H1 (cell line): ENCODE measurements around the gene SHROOM4. TPM values are rescaled to one million over a fixed set of nuclear protein-coding genes. Genes with fewer than 3 reads are reported as not detected.

Experiments
- CEBPB ChIP-seq: IDR thresholded peaks from 2 replicates; pipeline ENCODE4 v1.6.1; 2012; ENCODE audit warnings: low read depth, low read length
- CREB1 ChIP-seq: IDR thresholded peaks from 2 replicates; pipeline ENCODE4 v1.6.1; 2012; ENCODE audit warnings: inconsistent platforms
- GABPA ChIP-seq: IDR thresholded peaks from 2 replicates; pipeline ENCODE4 v1.6.1; 2011; ENCODE audit warnings: mild to moderate bottlenecking, low read length, moderate library complexity, borderline replicate concordance; ENCODE audit not compliant: insufficient read depth
- HDAC6 ChIP-seq: IDR thresholded peaks from one replicate; pipeline ENCODE4 v1.7.1; 2012; ENCODE audit warnings: low read depth, mild to moderate bottlenecking, inconsistent platforms, low read length, moderate library complexity
- SIRT6 ChIP-seq: IDR thresholded peaks from one replicate; pipeline ENCODE4 v1.7.1; 2012; ENCODE audit warnings: low read length, inconsistent platforms
- SRF ChIP-seq: IDR thresholded peaks from 2 replicates; pipeline ENCODE4 v1.6.1; 2011; ENCODE audit warnings: mild to moderate bottlenecking, low read depth, low read length, moderate library complexity
- TCF12 ChIP-seq: IDR thresholded peaks from 2 replicates; pipeline ENCODE4 v1.6.1; 2011; ENCODE audit warnings: low read depth, mild to moderate bottlenecking, low read length
- TEAD4 ChIP-seq: IDR thresholded peaks from 2 replicates; pipeline ENCODE4 v1.6.1; 2012; ENCODE audit warnings: low read depth, low read length, inconsistent platforms, mixed read lengths
- ZNF274 ChIP-seq: IDR thresholded peaks from 2 replicates; pipeline ENCODE4 v1.7.0; 2012; ENCODE audit warnings: low read length, borderline replicate concordance; ENCODE audit errors: extremely low read depth
- polyA plus RNA-seq, 7 experiments: library from polyadenylated mRNA; depleted of rRNA in 3 of 7; stranded (reverse) in 5 of 7; unstranded in 2 of 7; fragments of >200 nt in 5 of 7; fragments of 200-250 nt in 2 of 7; gene quantifications; 1 replicate in 5 of 7; 2 replicates in 1 of 7; 4 replicates in 1 of 7; pipeline versions ENCODE4 v1.2.1 to v1.2.3, GENCODE V29; 2011 to 2013; ENCODE audit warnings: missing spikeins in 2 of 7, mixed read lengths in 2 of 7
- total RNA-seq: library from RNA; stranded (reverse); fragmentation: NEBNext Ultra II Directional; extraction: Animal tissue kit (Norgen Biotek cat#: 25700); gene quantifications from 2 replicates; pipeline ENCODE4 v1.2.1, GENCODE V29; 2021
- TF ChIP-seq, protein P1 (sequence below): fragments of 300-600 bp; sonication (generic); IDR thresholded peaks from 2 replicates; pipeline ENCODE4 v1.7.1; 2012; ENCODE audit warnings: low read length, moderate library complexity, mild to moderate bottlenecking, inconsistent platforms; ENCODE audit not compliant: insufficient replicate concordance
- TF ChIP-seq, protein P2 (sequence below): IDR thresholded peaks from 2 replicates; pipeline ENCODE4 v1.6.1; 2012; ENCODE audit warnings: inconsistent platforms
- TF ChIP-seq, protein P3 (sequence below): IDR thresholded peaks from 2 replicates; pipeline ENCODE4 v1.6.1; 2012; ENCODE audit warnings: inconsistent platforms

The SHROOM4 gene
- total and polyA plus RNA-seq, 2 of the 8 experiments (the other 6 are each of a cell fraction or from before 2014, with no cell fraction given): 1.6 to 5.6 TPM

DNA sequence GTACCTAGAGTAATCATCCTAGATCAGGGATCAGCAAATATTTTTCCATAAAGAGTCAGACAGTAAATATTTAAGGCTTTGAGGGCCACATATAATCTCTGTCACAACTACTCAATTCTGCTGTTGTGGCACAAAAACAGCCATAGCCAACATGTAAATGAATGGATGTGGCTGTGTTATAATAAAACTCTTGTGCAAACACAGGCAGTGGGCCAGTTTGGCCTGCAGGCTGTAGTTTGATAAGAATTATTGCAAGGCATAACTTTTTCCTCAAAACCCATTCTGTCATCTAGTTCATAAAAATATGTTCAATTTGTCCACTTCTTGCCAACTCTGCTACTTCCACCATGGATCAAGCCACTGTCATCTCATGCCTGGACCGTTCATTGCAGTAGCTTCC lies 39.4 kb upstream of the SHROOM4 start (continued):
- TF ChIP-seq, protein P1, sequence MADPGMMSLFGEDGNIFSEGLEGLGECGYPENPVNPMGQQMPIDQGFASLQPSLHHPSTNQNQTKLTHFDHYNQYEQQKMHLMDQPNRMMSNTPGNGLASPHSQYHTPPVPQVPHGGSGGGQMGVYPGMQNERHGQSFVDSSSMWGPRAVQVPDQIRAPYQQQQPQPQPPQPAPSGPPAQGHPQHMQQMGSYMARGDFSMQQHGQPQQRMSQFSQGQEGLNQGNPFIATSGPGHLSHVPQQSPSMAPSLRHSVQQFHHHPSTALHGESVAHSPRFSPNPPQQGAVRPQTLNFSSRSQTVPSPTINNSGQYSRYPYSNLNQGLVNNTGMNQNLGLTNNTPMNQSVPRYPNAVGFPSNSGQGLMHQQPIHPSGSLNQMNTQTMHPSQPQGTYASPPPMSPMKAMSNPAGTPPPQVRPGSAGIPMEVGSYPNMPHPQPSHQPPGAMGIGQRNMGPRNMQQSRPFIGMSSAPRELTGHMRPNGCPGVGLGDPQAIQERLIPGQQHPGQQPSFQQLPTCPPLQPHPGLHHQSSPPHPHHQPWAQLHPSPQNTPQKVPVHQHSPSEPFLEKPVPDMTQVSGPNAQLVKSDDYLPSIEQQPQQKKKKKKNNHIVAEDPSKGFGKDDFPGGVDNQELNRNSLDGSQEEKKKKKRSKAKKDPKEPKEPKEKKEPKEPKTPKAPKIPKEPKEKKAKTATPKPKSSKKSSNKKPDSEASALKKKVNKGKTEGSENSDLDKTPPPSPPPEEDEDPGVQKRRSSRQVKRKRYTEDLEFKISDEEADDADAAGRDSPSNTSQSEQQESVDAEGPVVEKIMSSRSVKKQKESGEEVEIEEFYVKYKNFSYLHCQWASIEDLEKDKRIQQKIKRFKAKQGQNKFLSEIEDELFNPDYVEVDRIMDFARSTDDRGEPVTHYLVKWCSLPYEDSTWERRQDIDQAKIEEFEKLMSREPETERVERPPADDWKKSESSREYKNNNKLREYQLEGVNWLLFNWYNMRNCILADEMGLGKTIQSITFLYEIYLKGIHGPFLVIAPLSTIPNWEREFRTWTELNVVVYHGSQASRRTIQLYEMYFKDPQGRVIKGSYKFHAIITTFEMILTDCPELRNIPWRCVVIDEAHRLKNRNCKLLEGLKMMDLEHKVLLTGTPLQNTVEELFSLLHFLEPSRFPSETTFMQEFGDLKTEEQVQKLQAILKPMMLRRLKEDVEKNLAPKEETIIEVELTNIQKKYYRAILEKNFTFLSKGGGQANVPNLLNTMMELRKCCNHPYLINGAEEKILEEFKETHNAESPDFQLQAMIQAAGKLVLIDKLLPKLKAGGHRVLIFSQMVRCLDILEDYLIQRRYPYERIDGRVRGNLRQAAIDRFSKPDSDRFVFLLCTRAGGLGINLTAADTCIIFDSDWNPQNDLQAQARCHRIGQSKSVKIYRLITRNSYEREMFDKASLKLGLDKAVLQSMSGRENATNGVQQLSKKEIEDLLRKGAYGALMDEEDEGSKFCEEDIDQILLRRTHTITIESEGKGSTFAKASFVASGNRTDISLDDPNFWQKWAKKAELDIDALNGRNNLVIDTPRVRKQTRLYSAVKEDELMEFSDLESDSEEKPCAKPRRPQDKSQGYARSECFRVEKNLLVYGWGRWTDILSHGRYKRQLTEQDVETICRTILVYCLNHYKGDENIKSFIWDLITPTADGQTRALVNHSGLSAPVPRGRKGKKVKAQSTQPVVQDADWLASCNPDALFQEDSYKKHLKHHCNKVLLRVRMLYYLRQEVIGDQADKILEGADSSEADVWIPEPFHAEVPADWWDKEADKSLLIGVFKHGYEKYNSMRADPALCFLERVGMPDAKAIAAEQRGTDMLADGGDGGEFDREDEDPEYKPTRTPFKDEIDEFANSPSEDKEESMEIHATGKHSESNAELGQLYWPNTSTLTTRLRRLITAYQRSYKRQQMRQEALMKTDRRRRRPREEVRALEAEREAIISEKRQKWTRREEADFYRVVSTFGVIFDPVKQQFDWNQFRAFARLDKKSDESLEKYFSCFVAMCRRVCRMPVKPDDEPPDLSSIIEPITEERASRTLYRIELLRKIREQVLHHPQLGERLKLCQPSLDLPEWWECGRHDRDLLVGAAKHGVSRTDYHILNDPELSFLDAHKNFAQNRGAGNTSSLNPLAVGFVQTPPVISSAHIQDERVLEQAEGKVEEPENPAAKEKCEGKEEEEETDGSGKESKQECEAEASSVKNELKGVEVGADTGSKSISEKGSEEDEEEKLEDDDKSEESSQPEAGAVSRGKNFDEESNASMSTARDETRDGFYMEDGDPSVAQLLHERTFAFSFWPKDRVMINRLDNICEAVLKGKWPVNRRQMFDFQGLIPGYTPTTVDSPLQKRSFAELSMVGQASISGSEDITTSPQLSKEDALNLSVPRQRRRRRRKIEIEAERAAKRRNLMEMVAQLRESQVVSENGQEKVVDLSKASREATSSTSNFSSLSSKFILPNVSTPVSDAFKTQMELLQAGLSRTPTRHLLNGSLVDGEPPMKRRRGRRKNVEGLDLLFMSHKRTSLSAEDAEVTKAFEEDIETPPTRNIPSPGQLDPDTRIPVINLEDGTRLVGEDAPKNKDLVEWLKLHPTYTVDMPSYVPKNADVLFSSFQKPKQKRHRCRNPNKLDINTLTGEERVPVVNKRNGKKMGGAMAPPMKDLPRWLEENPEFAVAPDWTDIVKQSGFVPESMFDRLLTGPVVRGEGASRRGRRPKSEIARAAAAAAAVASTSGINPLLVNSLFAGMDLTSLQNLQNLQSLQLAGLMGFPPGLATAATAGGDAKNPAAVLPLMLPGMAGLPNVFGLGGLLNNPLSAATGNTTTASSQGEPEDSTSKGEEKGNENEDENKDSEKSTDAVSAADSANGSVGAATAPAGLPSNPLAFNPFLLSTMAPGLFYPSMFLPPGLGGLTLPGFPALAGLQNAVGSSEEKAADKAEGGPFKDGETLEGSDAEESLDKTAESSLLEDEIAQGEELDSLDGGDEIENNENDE: no peak
- no peak for TF ChIP-seq TEAD4
- no peak for TF ChIP-seq SRF
- TF ChIP-seq, protein P2, sequence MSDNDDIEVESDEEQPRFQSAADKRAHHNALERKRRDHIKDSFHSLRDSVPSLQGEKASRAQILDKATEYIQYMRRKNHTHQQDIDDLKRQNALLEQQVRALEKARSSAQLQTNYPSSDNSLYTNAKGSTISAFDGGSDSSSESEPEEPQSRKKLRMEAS: no peak
- TF ChIP-seq CEBPB: no peak
- TF ChIP-seq TCF12: no peak
- no peak for TF ChIP-seq SIRT6
- TF ChIP-seq ZNF274: no peak
- no peak for TF ChIP-seq HDAC6
- TF ChIP-seq, protein P3, sequence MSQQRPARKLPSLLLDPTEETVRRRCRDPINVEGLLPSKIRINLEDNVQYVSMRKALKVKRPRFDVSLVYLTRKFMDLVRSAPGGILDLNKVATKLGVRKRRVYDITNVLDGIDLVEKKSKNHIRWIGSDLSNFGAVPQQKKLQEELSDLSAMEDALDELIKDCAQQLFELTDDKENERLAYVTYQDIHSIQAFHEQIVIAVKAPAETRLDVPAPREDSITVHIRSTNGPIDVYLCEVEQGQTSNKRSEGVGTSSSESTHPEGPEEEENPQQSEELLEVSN: no peak
- no peak for TF ChIP-seq CREB1
- TF ChIP-seq GABPA: no peak
